T-helper 17 cell (primary cell): Measurements from ENCODE around the gene RALY. TPM values are rescaled to one million over a fixed set of nuclear protein-coding genes. Genes with fewer than 3 reads are reported as not detected.
A peak's percentile ranks its signal among the peaks of the same experiment; 100 is the strongest.

Experiments used
- ATAC-seq: fragments of 150-1000 bp; cut with Tn5 transposase; 2 replicates; pipeline ENCODE4 v1.10.0; 2021; ENCODE audit warnings: mild to moderate bottlenecking, moderate library complexity
- DNase-seq, 3 donors: peaks; one replicate each; pipeline versions ENCODE4 v3.0.0 to v3.0.0-alpha.2; 2020 to 2021
- H3K9me3 ChIP-seq: one replicate; pipeline ENCODE4 v1.7.0; 2013; ENCODE audit warnings: low read length, mild to moderate bottlenecking; ENCODE audit not compliant: control insufficient read depth, poor library complexity, severe bottlenecking
- H3K27ac Mint-ChIP-seq: one replicate; pipeline ENCODE4 v1.8.0; 2022; ENCODE audit warnings: mild to moderate bottlenecking, moderate library complexity, mixed read lengths
- H3K27me3 Mint-ChIP-seq: one replicate; pipeline ENCODE4 v1.8.0; 2022; ENCODE audit warnings: mixed read lengths
- H3K36me3 Mint-ChIP-seq: one replicate; pipeline ENCODE4 v1.8.0; 2022; ENCODE audit warnings: low read depth, mixed read lengths
- H3K4me1 Mint-ChIP-seq: one replicate; pipeline ENCODE4 v1.8.0; 2022; ENCODE audit warnings: mild to moderate bottlenecking, mixed read lengths
- H3K4me3 Mint-ChIP-seq: one replicate; pipeline ENCODE4 v1.8.0; 2022; ENCODE audit warnings: mild to moderate bottlenecking, moderate library complexity, mixed read lengths
- total RNA-seq, 4 donors: library from RNA in 2 of 4; stranded (reverse) in 2 of 4; gene quantifications; one replicate each; pipeline ENCODE4 v1.2.3 and lab custom pipeline; 2022 to 2026

Gene RALY
- total RNA-seq, 2 donors from 2014 or later: 120 to 137 TPM

DNA sequence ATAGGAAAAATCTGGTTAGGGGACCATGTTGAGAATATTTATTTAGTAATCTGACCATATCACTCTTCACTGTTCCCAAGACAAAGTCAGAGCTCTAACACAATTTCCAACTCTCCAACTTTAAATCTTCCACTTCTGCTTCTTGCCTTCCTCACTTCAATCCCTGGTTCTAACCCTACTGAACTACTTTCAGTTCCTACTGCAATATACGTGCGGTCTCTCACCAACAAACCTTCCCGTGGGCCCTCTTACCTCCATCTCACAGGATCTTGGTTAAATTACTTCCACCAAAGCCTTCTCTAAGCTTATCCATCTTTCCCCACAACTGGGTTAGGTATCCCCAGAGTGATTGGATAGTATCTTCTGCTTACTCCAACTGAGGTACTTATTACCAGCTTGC is 110.3 kb downstream of the RALY start:
- Mint-ChIP-seq H3K4me1 (peaks cover 36% of the 10 kb centered on the region), H3K36me3 (peaks cover 15% of the 10 kb centered on the region), H3K4me3 (no peak overlapping the region), H3K27ac (peak overlapping the region; percentile 89), H3K27me3 (no peaks in the 10 kb centered on the region)
- ATAC-seq (no peak), DNase-seq (no peak)
- H3K9me3 ChIP-seq: no peaks in the 10 kb centered on the region

- H3K9me3 ChIP-seq: no peaks in the 10 kb centered on the region
- Mint-ChIP-seq H3K27ac (peak overlapping the region; percentile 89), H3K4me1 (peaks cover 51% of the 10 kb centered on the region), H3K36me3 (peaks cover 15% of the 10 kb centered on the region), H3K4me3 (no peak overlapping the region), H3K27me3 (no peaks in the 10 kb centered on the region)
- ATAC-seq (no peak), DNase-seq (no peak)
Observed at GRCh38 chr20:34105978-34106675, 112.4 kb downstream of the RALY start.

DNA sequence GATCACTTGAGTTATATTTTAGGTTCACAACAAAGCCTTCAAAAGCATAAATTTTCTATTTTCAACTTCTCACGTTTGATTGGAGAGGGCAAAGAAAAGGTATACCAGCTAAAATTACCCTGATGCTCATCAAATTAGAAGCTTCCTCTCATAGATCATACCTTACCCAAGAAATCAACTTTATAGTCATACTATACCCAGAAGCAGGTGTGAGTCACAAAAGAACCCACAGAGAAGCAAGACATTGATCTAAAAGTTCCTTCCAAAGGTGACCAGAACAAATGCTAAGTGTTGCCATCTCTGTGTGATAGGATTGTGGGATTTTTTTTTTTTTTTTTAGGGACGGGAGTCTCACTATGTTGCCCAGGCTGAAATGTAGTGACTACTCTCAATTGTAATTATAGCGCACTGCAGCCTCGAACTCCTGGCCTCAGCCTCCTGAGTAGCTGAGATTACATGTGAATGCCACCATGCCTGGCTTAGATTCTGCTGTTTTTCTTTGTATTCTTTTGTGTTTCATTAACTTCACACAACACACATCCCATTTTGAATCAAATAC is 115.0 kb downstream of the RALY start:
- ATAC-seq: no peak
- peak overlapping the region; percentile 33 for H3K4me3 Mint-ChIP-seq
- peaks cover 14% of the 10 kb centered on the region for H3K36me3 Mint-ChIP-seq
- H3K27me3 Mint-ChIP-seq: no peaks in the 10 kb centered on the region
- no peaks in the 10 kb centered on the region for H3K9me3 ChIP-seq
- no peak for DNase-seq
- peaks cover 57% of the 10 kb centered on the region for H3K4me1 Mint-ChIP-seq
- H3K27ac Mint-ChIP-seq: peak overlapping the region; percentile 89

- H3K27ac Mint-ChIP-seq: peak overlapping the region; percentile 98
- no peaks in the 10 kb centered on the region for H3K27me3 Mint-ChIP-seq
- DNase-seq (no peak), ATAC-seq (no peak)
- H3K36me3 Mint-ChIP-seq: peaks cover 9% of the 10 kb centered on the region
- H3K4me1 Mint-ChIP-seq: peaks cover 51% of the 10 kb centered on the region
- H3K9me3 ChIP-seq: no peaks in the 10 kb centered on the region
- peak overlapping the region; percentile 76 for H3K4me3 Mint-ChIP-seq
Observed at GRCh38 chr20:34109442-34109841, 115.7 kb downstream of the RALY start.

DNA sequence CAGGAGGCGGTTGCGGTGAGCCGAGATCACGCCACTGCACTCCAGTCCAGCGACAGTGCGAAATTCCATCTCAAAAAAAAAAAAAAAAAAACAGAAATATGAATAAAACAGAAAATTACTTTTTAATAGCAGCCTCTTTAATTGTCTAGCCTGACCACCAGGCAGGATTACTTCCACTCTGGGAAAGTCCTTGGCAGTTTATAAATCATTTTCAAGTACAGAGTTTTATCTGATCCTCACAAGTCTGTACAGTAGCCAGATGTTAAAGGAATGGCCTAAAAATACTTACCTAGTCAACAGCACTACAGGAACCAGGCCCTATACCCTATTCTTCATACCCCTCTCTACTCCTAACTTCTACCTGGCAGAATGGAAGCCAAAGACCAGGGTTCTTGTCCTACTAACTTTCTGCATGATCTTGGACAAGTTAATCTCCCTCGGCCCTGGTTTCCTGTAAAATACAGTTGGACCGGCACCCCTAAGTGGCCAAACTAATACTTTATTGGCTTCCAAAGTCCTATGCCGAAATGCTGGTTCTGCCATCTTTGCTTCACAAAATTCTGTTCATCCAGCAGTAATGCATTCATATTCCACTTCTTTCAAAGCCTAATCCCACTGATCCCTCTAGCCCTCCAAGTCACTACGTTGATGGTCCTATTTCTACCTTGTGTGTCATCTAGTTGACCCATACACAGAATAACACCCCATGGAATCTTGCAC is 116.5 kb downstream of the RALY start:
- no peak for DNase-seq
- H3K27me3 Mint-ChIP-seq: no peaks in the 10 kb centered on the region
- peak overlapping the region; percentile 98 for H3K27ac Mint-ChIP-seq
- no peak for ATAC-seq
- no peaks in the 10 kb centered on the region for H3K9me3 ChIP-seq
- peaks cover 4% of the 10 kb centered on the region for H3K36me3 Mint-ChIP-seq
- peak overlapping the region; percentile 98 for H3K4me3 Mint-ChIP-seq
- peaks cover 47% of the 10 kb centered on the region for H3K4me1 Mint-ChIP-seq

DNA sequence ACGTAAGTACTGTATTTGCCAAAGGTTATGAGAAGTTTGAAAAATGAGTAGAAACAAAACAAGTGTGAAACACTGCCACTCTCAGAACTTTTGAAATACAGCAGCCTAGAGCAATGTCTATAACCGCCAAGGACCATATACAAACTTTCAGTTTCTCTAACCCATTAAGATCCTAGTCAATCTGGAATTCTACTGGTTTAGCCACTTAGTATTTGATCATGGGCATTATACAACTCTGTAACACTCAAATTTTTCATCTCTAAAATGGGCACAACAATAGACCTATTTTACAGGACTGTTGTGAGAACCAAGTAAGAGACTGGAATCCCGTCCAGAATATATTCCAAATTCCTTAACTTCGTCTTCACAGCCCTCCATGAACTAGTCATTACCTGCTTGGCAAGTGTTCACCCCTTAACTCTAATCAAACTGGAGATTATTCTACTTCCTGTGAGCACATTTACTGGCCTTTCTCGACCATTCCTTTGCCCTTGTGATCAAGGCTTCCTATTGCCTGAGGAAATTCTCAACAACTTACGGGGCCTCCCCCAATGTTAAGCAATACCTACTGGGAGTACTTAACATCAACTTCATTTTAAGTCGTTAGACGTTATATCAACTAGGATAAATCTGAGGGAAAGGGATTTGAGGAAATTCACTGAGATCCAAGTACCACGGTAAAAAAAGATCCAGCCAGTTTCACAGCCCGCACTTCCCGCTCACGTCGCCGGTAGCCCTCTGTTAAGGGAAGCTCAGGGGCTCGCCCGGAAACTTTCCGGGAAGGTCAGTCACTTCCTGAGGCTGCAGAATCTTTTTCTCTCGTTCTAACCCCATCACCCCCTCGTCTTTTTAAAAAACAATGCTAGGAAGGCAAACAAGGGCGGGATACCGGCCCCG is 117.3 kb downstream of the RALY start:
- DNase-seq (no peak), ATAC-seq (no peak)
- Mint-ChIP-seq H3K4me1 (peaks cover 41% of the 10 kb centered on the region), H3K27me3 (no peaks in the 10 kb centered on the region), H3K36me3 (peaks cover 2% of the 10 kb centered on the region), H3K4me3 (peak overlapping the region; percentile 98), H3K27ac (peak overlapping the region; percentile 98)
- no peaks in the 10 kb centered on the region for H3K9me3 ChIP-seq

DNA sequence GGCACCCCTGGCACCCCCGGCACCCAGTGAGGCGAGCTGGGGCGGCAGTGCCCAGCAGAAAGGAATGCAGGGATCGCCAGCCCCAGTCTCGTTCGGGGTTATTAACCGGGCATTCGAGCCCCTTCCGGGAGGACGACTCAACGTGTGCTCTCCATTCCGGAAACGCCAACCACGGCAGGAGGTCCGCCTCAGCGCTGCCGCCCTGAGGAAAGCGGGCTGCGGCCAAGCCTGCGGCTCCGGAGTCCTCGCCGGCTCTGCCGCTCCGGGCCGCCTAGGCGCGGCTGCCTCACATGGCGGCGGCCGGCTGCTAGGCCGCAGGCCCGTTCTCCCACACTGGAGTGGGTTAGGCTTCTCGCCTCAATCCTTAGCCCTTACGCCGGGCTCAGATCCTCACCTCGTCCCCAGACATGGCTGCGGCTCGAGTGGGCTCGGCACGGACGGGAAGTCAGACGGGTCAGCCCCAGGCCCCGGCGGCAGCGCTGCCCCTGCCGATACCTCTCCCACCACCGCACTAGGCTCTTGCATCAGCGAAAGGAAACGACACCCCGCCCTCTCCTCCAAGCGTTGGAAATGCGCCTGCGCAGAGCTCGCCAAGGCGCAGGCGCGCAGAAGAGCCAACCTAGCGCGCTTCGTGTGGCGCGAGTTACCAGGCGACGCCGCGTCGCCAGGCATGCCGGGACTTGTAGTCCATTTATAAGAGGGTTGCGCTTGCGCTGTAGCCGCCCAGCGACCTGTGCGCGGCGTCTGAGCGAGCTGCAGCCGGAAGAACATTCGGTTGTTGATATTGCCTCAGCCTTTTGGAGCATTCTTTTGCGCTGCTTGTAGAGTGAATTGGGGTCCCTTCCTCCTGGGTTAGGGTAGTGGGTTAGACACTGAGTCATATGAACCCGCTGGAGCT is 118.2 kb downstream of the RALY start, which contains the start of gene EIF2S2:
Gene EIF2S2, minus strand, starts transcription at position 542 of the 898 bp plus-strand sequence. Its CDS starts 133 bp downstream, at position 409.
- H3K4me1 Mint-ChIP-seq: peaks cover 36% of the 10 kb centered on the region
- H3K27me3 Mint-ChIP-seq: no peaks in the 10 kb centered on the region
- peaks cover 2% of the 10 kb centered on the region for H3K36me3 Mint-ChIP-seq
- ATAC-seq (peak; percentile 94), DNase-seq (peak; percentile 91 to 94 (median 91))
- H3K9me3 ChIP-seq: no peaks in the 10 kb centered on the region
- H3K4me3 Mint-ChIP-seq: peak within 1 kb of the TSS; percentile 98
- peak within 1 kb of the TSS; percentile 98 for H3K27ac Mint-ChIP-seq

DNA sequence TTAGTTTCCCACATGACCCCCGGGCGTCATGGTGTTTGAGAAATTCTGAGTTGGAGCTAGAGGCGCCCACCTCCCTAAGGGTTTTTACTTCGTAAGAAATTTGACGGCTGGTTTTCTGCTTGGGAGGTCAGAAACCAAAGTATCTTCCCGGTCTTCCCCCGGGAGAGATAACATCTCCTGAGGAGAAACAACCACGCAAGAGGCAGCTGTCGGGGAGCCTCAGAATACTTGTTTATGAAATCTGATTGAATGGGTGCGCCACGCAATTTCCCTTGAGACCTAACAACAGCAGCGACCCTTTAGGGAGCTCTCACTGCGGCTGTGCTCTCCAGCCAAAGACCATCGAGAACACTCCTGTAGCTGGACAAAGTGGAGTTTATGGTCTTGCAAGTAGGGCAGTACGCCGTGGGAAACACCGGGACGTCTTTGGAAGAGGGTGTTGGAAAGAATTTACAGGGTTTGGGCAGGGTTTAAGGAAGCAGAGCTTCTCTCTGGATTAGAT is 118.9 kb downstream of the RALY start:
- peaks cover 32% of the 10 kb centered on the region for H3K4me1 Mint-ChIP-seq
- H3K4me3 Mint-ChIP-seq: peak overlapping the region; percentile 98
- ATAC-seq (no peak), DNase-seq (no peak)
- no peaks in the 10 kb centered on the region for H3K9me3 ChIP-seq
- H3K27me3 Mint-ChIP-seq: no peaks in the 10 kb centered on the region
- H3K27ac Mint-ChIP-seq: peak overlapping the region; percentile 98
- H3K36me3 Mint-ChIP-seq: peaks cover 2% of the 10 kb centered on the region

DNA sequence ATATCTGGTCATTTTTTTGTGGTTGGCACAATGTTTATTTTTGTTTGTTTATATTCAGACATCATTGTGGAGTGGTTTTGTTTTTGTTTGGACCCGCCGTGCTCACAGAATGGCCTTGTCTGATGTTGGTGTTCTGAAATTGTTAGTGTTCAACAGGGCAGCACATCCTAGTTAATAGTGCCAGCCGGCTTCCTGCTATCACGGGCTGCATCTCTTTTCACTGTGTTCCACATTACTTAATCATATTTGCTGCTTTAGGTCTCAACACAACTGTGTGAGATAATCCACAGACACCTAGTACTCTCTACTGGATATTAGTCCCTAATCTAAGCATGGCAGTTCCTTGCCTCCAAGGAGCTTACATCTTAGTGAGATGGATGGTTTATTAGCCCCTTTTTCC is 121.1 kb downstream of the RALY start:
- peaks cover 2% of the 10 kb centered on the region for H3K36me3 Mint-ChIP-seq
- peak overlapping the region; percentile 28 for H3K4me3 Mint-ChIP-seq
- H3K27ac Mint-ChIP-seq: no peak overlapping the region
- DNase-seq (no peak), ATAC-seq (no peak)
- peaks cover 17% of the 10 kb centered on the region for H3K4me1 Mint-ChIP-seq
- no peaks in the 10 kb centered on the region for H3K9me3 ChIP-seq
- H3K27me3 Mint-ChIP-seq: peaks cover 8% of the 10 kb centered on the region

GRCh38 chr20:34115232-34115631 is 121.5 kb downstream of the RALY start:
- Mint-ChIP-seq H3K4me3 (no peak overlapping the region), H3K27ac (no peak overlapping the region)

GRCh38 chr20:34120213-34120612 is 126.5 kb downstream of the RALY start:
- peaks cover 19% of the 10 kb centered on the region for H3K27me3 Mint-ChIP-seq
- H3K4me1 Mint-ChIP-seq: peaks cover 7% of the 10 kb centered on the region
- DNase-seq: no peak
- H3K4me3 Mint-ChIP-seq: no peak overlapping the region
- H3K27ac Mint-ChIP-seq: no peak overlapping the region
- no peaks in the 10 kb centered on the region for H3K9me3 ChIP-seq
- no peak for ATAC-seq
- no peaks in the 10 kb centered on the region for H3K36me3 Mint-ChIP-seq

More at GRCh38 chr20:34115232-34115631, 121.5 kb downstream of the RALY start:
- Mint-ChIP-seq H3K27me3 (peaks cover 8% of the 10 kb centered on the region), H3K4me1 (peaks cover 14% of the 10 kb centered on the region), H3K36me3 (peaks cover 2% of the 10 kb centered on the region)
- no peak for ATAC-seq
- no peaks in the 10 kb centered on the region for H3K9me3 ChIP-seq
- DNase-seq: no peak
